Thyroid gland (tissue), 4 donors: ENCODE measurements around the gene KLHL12. TPM values are rescaled to one million over a fixed set of nuclear protein-coding genes. Genes with fewer than 3 reads are reported as not detected.

Experiments used
- DNase-seq, 2 donors: peaks; one replicate each; pipeline ENCODE4 v3.0.0-alpha.2; 2019
- H3K27ac ChIP-seq, 3 donors: fragments of 200-600 bp; sonication (generic); 1 replicate in 2 of 3; 2 replicates in 1 of 3; pipeline ENCODE4 v1.5.1; 2016 to 2019; ENCODE audit warnings: mild to moderate bottlenecking in 1 of 3, moderate library complexity in 1 of 3
- H3K27me3 ChIP-seq: fragments of 200-600 bp; sonication (generic); one replicate; pipeline ENCODE4 v1.5.1; 2019
- H3K36me3 ChIP-seq, 2 donors: fragments of 200-600 bp; sonication (generic); one replicate each; pipeline ENCODE4 v1.5.1; 2016 to 2019
- H3K4me1 ChIP-seq, 2 donors: fragments of 200-600 bp; sonication (generic); one replicate each; pipeline ENCODE4 v1.5.1; 2017 to 2019
- H3K4me3 ChIP-seq, 3 donors: fragments of 200-600 bp; sonication (generic); replicated peaks in 1 of 3; 1 replicate in 2 of 3; 2 replicates in 1 of 3; pipeline ENCODE4 v1.5.1; 2016; ENCODE audit warnings: mild to moderate bottlenecking in 1 of 3
- H3K9me3 ChIP-seq: fragments of 200-600 bp; sonication (generic); one replicate; pipeline ENCODE4 v1.5.1; 2017
- POLR2A ChIP-seq, 2 donors: fragments of 450-650 bp; IDR thresholded peaks; one replicate each; pipeline ENCODE4 v1.6.1; 2017; ENCODE audit warnings: antibody characterized with exemption in 2 of 2, mild to moderate bottlenecking in 2 of 2, moderate library complexity in 1 of 2
- WGBS, 2 donors: methylation state at CpG; one replicate each; pipeline ENCODE4 v1.1.5; 2017; 5-methylcytosine and 5-hydroxymethylcytosine counted together
- intact Hi-C: fragments of 100-400 bp; cut with DNase I; formaldehyde crosslinking; loops from one replicate; pipeline ENCODE4 v1.15.1; 2023
- total RNA-seq, 4 donors: library from RNA; depleted of rRNA; stranded (reverse); fragments of >200 nt; gene quantifications; one replicate each; pipeline ENCODE4 v1.2.3, GENCODE V29; 2016
- TF ChIP-seq, protein P1 (sequence below), 6 experiments: fragments of 200-600 bp in 3 of 6; fragments of 450-650 bp in 3 of 6; sonication (generic) in 3 of 6; IDR thresholded peaks; one replicate each; pipeline ENCODE4 v1.5.1; 2016 to 2019; ENCODE audit warnings: antibody characterized with exemption in 6 of 6, mild to moderate bottlenecking in 2 of 6, inconsistent platforms in 1 of 6, moderate library complexity in 1 of 6

KLHL12 gene
- total RNA-seq, 4 donors from 2014 or later, result 25.1 to 34.0 (median 29.1) TPM

DNA sequence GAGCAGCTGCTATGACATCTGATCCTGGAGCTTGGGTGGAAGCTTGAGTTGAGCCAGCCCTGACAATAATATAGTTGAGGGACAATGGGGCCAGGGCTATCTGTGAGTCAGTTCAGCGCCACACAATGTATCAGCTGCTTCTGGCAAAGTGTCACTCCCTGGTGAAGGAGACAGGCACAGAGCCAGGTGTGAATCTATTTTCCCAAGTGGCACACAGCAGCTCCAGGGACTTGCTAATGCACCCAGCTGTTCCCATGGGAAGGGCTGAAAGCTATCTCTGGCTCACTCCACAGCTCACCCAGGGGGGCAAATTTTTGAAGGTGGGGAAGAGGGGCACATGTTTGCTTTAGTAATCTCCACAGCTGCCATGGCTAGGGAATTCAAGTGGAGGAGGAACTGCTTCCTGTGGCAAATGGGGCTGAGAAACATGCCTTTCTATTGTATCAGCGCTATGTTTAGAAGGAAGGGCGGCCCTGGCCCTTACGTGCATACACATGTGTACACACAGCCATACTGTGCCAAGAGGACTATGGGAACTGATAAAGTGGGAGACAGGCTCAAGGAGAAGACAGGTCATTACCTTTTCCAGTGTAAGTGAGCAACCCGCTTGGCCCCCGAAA is 37.9 kb upstream of the KLHL12 start:
- Histone ChIP-seq H3K27ac (no peak overlapping the region), H3K36me3 (no peaks in the 10 kb centered on the region), H3K4me3 (no peak overlapping the region), H3K27me3 (no peaks in the 10 kb centered on the region), H3K9me3 (no peaks in the 10 kb centered on the region), H3K4me1 (peaks cover 8 to 11% of the 10 kb centered on the region in 2 donors)
- no peak for DNase-seq
- intact Hi-C loops, result loop anchor here (5.0 kb wide), 1 partner anchor 42 kb away; the partner anchor contains the start of gene TMEM183A
- TF ChIP-seq, protein P1, sequence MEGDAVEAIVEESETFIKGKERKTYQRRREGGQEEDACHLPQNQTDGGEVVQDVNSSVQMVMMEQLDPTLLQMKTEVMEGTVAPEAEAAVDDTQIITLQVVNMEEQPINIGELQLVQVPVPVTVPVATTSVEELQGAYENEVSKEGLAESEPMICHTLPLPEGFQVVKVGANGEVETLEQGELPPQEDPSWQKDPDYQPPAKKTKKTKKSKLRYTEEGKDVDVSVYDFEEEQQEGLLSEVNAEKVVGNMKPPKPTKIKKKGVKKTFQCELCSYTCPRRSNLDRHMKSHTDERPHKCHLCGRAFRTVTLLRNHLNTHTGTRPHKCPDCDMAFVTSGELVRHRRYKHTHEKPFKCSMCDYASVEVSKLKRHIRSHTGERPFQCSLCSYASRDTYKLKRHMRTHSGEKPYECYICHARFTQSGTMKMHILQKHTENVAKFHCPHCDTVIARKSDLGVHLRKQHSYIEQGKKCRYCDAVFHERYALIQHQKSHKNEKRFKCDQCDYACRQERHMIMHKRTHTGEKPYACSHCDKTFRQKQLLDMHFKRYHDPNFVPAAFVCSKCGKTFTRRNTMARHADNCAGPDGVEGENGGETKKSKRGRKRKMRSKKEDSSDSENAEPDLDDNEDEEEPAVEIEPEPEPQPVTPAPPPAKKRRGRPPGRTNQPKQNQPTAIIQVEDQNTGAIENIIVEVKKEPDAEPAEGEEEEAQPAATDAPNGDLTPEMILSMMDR (IDR thresholded peaks at IDR 0.05), result no peak
- no peak for TF ChIP-seq POLR2A (IDR thresholded peaks at IDR 0.05)
- WGBS, 2 donors, result 92 to 95% methylated on average over 6 of the region's 6 CpGs

DNA sequence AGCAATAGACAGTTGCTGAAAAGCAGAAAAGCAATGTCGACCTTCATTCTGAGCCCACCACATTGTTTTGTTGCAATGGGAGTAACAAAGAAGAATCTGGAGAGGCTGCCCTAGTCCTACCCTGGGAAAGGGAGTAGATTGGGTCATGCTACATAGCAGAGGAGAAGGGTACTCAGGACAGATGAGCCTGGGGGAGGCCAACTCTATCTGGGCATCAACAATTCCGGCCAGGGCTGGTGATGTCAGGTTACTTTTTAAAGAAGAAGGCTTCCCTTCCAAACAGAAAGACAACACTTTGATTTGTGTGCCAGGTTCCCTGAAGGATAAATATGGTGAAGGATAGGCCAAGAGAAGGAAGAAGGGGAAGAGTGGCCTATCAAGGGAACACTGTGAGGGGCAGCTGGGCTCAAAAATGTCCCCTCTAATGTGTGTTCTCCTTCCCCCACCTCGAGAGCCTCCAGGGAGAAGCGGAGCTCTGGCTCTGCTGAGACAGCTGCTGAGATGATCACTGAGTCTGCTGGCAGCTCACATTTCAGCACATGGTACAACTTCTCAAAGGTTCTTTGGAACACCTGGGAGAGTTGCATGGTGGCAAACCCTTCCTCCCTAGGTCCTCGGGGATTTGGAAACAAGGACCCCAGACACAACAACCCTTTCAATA is 34.3 kb upstream of the KLHL12 start:
- no peak for DNase-seq
- no peaks in the 10 kb centered on the region for H3K9me3 ChIP-seq
- H3K27me3 ChIP-seq, result no peaks in the 10 kb centered on the region
- H3K36me3 ChIP-seq, result no peaks in the 10 kb centered on the region
- no peak overlapping the region for H3K4me3 ChIP-seq
- intact Hi-C loops, result no loop called here
- 96 to 97% methylated on average over 4 to 5 of the region's 5 CpGs for WGBS, 2 donors
- peaks cover 13 to 22% of the 10 kb centered on the region in 2 donors for H3K4me1 ChIP-seq
- no peak overlapping the region for H3K27ac ChIP-seq
- TF ChIP-seq POLR2A (IDR thresholded peaks at IDR 0.05), result no peak
- TF ChIP-seq, protein P1 (IDR thresholded peaks at IDR 0.05), result no peak

DNA sequence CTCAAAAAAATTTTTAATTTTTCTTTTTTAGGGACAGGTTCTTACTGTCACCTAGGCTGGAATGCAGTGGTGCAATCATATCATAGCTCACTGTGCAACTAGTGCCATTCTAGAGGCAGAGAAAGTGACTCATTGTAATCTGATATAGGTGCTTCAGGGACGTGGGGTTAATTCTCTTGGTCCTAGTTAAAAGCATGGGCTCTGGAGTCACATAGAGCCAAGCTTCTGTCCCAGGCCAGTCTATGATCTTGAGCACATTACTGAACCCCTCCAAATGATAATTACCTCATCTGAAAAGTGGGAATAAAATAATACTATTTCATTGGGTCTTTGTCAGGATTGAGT is 32.2 kb upstream of the KLHL12 start:
- H3K4me3 ChIP-seq, result no peak overlapping the region

DNA sequence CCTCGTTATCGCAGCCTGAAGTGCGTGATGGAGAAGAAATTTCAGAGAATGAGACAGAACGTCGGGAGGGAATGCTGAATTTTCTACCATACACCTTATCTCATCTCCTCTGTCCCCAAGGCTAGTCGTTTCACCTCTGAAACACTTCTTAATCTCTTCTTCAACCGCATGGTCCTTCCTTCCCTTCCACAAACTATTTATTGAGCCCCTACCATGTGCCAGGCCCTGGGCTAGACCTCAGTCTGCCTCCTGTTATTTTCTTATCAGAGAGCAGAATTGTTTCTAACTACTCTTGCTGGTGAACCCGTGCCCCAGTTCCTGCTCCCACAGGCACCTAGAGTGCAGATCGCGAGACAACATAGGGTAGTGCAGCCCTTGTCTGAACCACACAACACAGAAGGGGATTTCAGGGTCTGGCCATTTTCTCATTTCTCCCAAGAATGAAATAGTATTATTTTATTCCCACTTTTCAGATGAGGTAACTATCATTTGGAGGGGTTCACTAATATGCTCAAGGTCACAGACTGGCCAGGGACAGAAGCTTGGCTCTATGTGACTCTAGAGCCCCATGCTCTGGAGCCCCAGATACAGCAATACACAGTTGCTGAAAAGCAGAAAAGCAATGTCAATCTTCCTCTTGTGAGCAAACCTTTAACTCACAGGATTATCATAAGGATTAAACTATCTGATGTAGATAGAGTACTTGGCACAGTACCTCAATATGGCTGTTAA is 31.7 kb upstream of the KLHL12 start:
- peaks cover 11 to 25% of the 10 kb centered on the region in 2 donors for H3K4me1 ChIP-seq
- H3K9me3 ChIP-seq, result no peaks in the 10 kb centered on the region
- peak overlapping the region in 1 of 3 donors; percentile 85 for H3K27ac ChIP-seq
- 6 to 9% methylated on average over 10 of the region's 10 CpGs for WGBS, 2 donors
- intact Hi-C loops, result loop anchor here (10.0 kb wide), 1 partner anchor 74 kb away; the partner anchor contains the start of gene RABIF
- DNase-seq, result peak in 1 of 2 donors; percentile 21
- TF ChIP-seq, protein P1 (IDR thresholded peaks at IDR 0.05), result no peak
- TF ChIP-seq POLR2A (IDR thresholded peaks at IDR 0.05), result no peak
- no peaks in the 10 kb centered on the region for H3K36me3 ChIP-seq
- H3K4me3 ChIP-seq, result peak overlapping the region in 2 of 3 donors; percentile 86 to 100
- H3K27me3 ChIP-seq, result no peaks in the 10 kb centered on the region

More for the DNA sequence above, 32.2 kb upstream of the KLHL12 start:
- no peak overlapping the region for H3K27ac ChIP-seq
- H3K27me3 ChIP-seq, result no peaks in the 10 kb centered on the region
- H3K9me3 ChIP-seq, result no peaks in the 10 kb centered on the region
- H3K4me1 ChIP-seq, result peaks cover 11 to 24% of the 10 kb centered on the region in 2 donors
- WGBS, 2 donors, result 62 to 87% methylated on average over 1 of the region's 1 CpG
- intact Hi-C loops, result loop anchor here (10.0 kb wide), 1 partner anchor 74 kb away; the partner anchor contains the start of gene RABIF
- TF ChIP-seq POLR2A (IDR thresholded peaks at IDR 0.05), result no peak
- TF ChIP-seq, protein P1 (IDR thresholded peaks at IDR 0.05), result no peak
- DNase-seq, result no peak
- H3K36me3 ChIP-seq, result no peaks in the 10 kb centered on the region
